K562 (cell line): Measurements from ENCODE around the gene GJD4.

Experiments
- E2F4 ChIP-seq: sonication (generic); formaldehyde crosslinking; IDR thresholded peaks from 2 replicates; pipeline ENCODE4 v1.8.0; 2022; ENCODE audit warnings: mild to moderate bottlenecking, low read depth, missing genetic modification reagents
- MEF2D ChIP-seq: conservative IDR thresholded peaks from 2 replicates; pipeline ENCODE4 v1.6.1; 2016; ENCODE audit warnings: low read depth, missing genetic modification characterization, missing compliant biosample characterization
- ZNF184 ChIP-seq: sonication (generic); formaldehyde crosslinking; IDR thresholded peaks from 2 replicates; pipeline ENCODE4 v1.5.0; 2020; ENCODE audit warnings: missing genetic modification reagents

- TF ChIP-seq E2F4 (no peak), MEF2D (tag) (no peak), ZNF184 (no peak)
These were observed 43.4 kb upstream of the GJD4 start for GRCh38 chr10:35561715-35562114.
